Measurements from ENCODE around the gene CCR7. TPM values are rescaled to one million over a fixed set of nuclear protein-coding genes. Genes with fewer than 3 reads are reported as not detected.

The CCR7 gene
- total and polyA plus RNA-seq, 2 of the 8 experiments (the other 6 are each of a cell fraction or from before 2014, with no cell fraction given): 0.12 to 0.17 TPM

GRCh38 chr17:40541060-40541872 lies 24.0 kb downstream of the CCR7 start (continued):
- TF ChIP-seq PHF8 (conservative IDR thresholded peaks at IDR 0.05; ENCODE audit: low read depth, low read length): no peak
- no peak for TF ChIP-seq BRCA1 (IDR thresholded peaks at IDR 0.05; ENCODE audit: low read depth, low read length)
- TF ChIP-seq SIX5 (IDR thresholded peaks at IDR 0.05; ENCODE audit: low read depth, low read length): no peak
- TF ChIP-seq NRF1 (IDR thresholded peaks at IDR 0.05; ENCODE audit: low read depth, low read length): no peak
